ENCODE data around the gene RNF17. TPM values are rescaled to one million over a fixed set of nuclear protein-coding genes. Genes with fewer than 3 reads are reported as not detected.

Gene RNF17
- polyA plus RNA-seq, 1 of the 3 experiments (the other 2 are of a cell fraction), result not detected

- Histone ChIP-seq H3K4me3 (ENCODE audit: low read depth in 2 of 2, low read length in 1 of 2) (no peak overlapping the region), H3F3A (replicated peaks; ENCODE audit: insufficient read depth) (no peaks in the 10 kb centered on the region), H4K20me1 (ENCODE audit: insufficient read depth) (no peaks in the 10 kb centered on the region), H2AFZ (ENCODE audit: low read depth) (no peak overlapping the region), H3K9ac (no peak overlapping the region), H3K27ac (ENCODE audit: low read depth in 2 of 2, low read length in 1 of 2) (no peak overlapping the region), H3K79me2 (ENCODE audit: insufficient read depth) (peaks cover 10% of the 10 kb centered on the region; the same call in 1 of the 2 replicates), H3K27me3 (ENCODE audit: insufficient read depth) (no peaks in the 10 kb centered on the region), H3K9me2 (no peaks in the 10 kb centered on the region), H3K9me3 (no peaks in the 10 kb centered on the region), H3K4me1 (ENCODE audit: control insufficient read depth in 1 of 2, insufficient read depth in 2 of 2, low read depth in 1 of 2, low read length in 1 of 2) (no peaks in the 10 kb centered on the region; a peak in 1 of 4 replicates), H3K36me3 (replicated peaks in 1 of 2; ENCODE audit: control insufficient read depth in 1 of 2, insufficient read depth in 2 of 2, low read length in 1 of 2) (peaks cover 15% of the 10 kb centered on the region in 2 experiments), H3K4me2 (no peak overlapping the region)
- POLR2A ChIA-PET, result no interaction called here
- CTCF ChIA-PET, result no interaction called here
- TF ChIP-seq TAF1 (IDR thresholded peaks at IDR 0.05; ENCODE audit: borderline replicate concordance, low read depth, low read length), result no peak
- no peak for TF ChIP-seq CTCF (IDR thresholded peaks at IDR 0.05)
- no peak for TF ChIP-seq RFX5 (IDR thresholded peaks at IDR 0.05; ENCODE audit: low read length)
- TF ChIP-seq REST (IDR thresholded peaks at IDR 0.05; ENCODE audit: low read depth, low read length), result no peak
- TF ChIP-seq ZBTB33 (IDR thresholded peaks at IDR 0.05; ENCODE audit: borderline replicate concordance, low read depth), result no peak
- no peak for TF ChIP-seq GATA2 (CRISPR knock-in tag; IDR thresholded peaks at IDR 0.05)
- TF ChIP-seq EZH2phosphoT487 (IDR thresholded peaks at IDR 0.05; ENCODE audit: borderline replicate concordance, low read depth), result no peak
- TF ChIP-seq USF1 (IDR thresholded peaks at IDR 0.05; ENCODE audit: borderline replicate concordance, low read depth), result no peak
- no peak for TF ChIP-seq NFIC (IDR thresholded peaks at IDR 0.05; ENCODE audit: borderline replicate concordance)
- no peak for TF ChIP-seq FOXM1 (IDR thresholded peaks at IDR 0.05; ENCODE audit: low read depth)
- no peak for TF ChIP-seq TCF12 (IDR thresholded peaks at IDR 0.05)
- no peak for TF ChIP-seq FOSL2 (IDR thresholded peaks at IDR 0.05; ENCODE audit: borderline replicate concordance, low read depth)
- no peak for TF ChIP-seq USF2 (IDR thresholded peaks at IDR 0.05; ENCODE audit: borderline replicate concordance, low read depth, low read length)
- TF ChIP-seq PBX3 (IDR thresholded peaks at IDR 0.05), result no peak
- TF ChIP-seq YY1 (IDR thresholded peaks at IDR 0.05; ENCODE audit: low read depth), result no peak
- TF ChIP-seq JUND (IDR thresholded peaks at IDR 0.05), result no peak
- no peak for DNase-seq
- WGBS (ENCODE audit: low lambda C conversion rate), result 97% methylated on average over 5 of the region's 5 CpGs
Measured at GRCh38 chr13:24899601-24900000, 135.6 kb downstream of the RNF17 start.

Data from SK-N-SH (cell line).